ENCODE results near the gene ADARB2. TPM values are rescaled to one million over a fixed set of nuclear protein-coding genes. Genes with fewer than 3 reads are reported as not detected.

The ADARB2 gene
- total and polyA plus RNA-seq, 4 donors, result 0.55 to 0.70 (median 0.59) TPM; not detected in 1

GRCh38 chr10:1205450-1206030, 531.8 kb downstream of the ADARB2 start:
- 88% methylated on average over 27 of the region's 27 CpGs for WGBS
- H3K36me3 ChIP-seq (ENCODE audit: control insufficient read depth in 4 of 4, insufficient read depth in 3 of 4, low read depth in 1 of 4, low read length in 3 of 4), result no peaks in the 10 kb centered on the region
- no peak for TF ChIP-seq NR2F2 (IDR thresholded peaks at IDR 0.05)
- no peak for TF ChIP-seq RXRA (IDR thresholded peaks at IDR 0.05)
- TF ChIP-seq HNF4A (conservative IDR thresholded peaks at IDR 0.05), result no peak
- TF ChIP-seq FOXA1 (IDR thresholded peaks at IDR 0.05), result no peak
- TF ChIP-seq, protein P1, sequence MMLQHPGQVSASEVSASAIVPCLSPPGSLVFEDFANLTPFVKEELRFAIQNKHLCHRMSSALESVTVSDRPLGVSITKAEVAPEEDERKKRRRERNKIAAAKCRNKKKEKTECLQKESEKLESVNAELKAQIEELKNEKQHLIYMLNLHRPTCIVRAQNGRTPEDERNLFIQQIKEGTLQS (IDR thresholded peaks at IDR 0.05), result no peak
- TF ChIP-seq HNF4G (IDR thresholded peaks at IDR 0.05), result no peak
- TF ChIP-seq, protein P2, sequence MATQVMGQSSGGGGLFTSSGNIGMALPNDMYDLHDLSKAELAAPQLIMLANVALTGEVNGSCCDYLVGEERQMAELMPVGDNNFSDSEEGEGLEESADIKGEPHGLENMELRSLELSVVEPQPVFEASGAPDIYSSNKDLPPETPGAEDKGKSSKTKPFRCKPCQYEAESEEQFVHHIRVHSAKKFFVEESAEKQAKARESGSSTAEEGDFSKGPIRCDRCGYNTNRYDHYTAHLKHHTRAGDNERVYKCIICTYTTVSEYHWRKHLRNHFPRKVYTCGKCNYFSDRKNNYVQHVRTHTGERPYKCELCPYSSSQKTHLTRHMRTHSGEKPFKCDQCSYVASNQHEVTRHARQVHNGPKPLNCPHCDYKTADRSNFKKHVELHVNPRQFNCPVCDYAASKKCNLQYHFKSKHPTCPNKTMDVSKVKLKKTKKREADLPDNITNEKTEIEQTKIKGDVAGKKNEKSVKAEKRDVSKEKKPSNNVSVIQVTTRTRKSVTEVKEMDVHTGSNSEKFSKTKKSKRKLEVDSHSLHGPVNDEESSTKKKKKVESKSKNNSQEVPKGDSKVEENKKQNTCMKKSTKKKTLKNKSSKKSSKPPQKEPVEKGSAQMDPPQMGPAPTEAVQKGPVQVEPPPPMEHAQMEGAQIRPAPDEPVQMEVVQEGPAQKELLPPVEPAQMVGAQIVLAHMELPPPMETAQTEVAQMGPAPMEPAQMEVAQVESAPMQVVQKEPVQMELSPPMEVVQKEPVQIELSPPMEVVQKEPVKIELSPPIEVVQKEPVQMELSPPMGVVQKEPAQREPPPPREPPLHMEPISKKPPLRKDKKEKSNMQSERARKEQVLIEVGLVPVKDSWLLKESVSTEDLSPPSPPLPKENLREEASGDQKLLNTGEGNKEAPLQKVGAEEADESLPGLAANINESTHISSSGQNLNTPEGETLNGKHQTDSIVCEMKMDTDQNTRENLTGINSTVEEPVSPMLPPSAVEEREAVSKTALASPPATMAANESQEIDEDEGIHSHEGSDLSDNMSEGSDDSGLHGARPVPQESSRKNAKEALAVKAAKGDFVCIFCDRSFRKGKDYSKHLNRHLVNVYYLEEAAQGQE (IDR thresholded peaks at IDR 0.05), result no peak
- TF ChIP-seq, protein P3, sequence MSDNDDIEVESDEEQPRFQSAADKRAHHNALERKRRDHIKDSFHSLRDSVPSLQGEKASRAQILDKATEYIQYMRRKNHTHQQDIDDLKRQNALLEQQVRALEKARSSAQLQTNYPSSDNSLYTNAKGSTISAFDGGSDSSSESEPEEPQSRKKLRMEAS (IDR thresholded peaks at IDR 0.05), result no peak
- TF ChIP-seq SP1 (IDR thresholded peaks at IDR 0.05), result no peak
- TF ChIP-seq YY1 (IDR thresholded peaks at IDR 0.05), result no peak
- no peak for TF ChIP-seq GABPA (IDR thresholded peaks at IDR 0.05 in 1 of 2, conservative IDR thresholded peaks at IDR 0.05 in 1 of 2)
- no peak for TF ChIP-seq ZBTB33 (IDR thresholded peaks at IDR 0.05)
- no peak for TF ChIP-seq EGR1 (IDR thresholded peaks at IDR 0.05; ENCODE audit: low read depth in 2 of 2)
- TF ChIP-seq FOXA2 (IDR thresholded peaks at IDR 0.05), result no peak
- no peak for TF ChIP-seq CTCF (IDR thresholded peaks at IDR 0.05; ENCODE audit: low read depth, low read length, missing input control)
- TF ChIP-seq TAF1 (conservative IDR thresholded peaks at IDR 0.05), result no peak
- no peak for TF ChIP-seq JUND (IDR thresholded peaks at IDR 0.05)
- no peak overlapping the region for H3K4me3 ChIP-seq (ENCODE audit: low read depth in 1 of 3, low read length in 3 of 3)
- no peaks in the 10 kb centered on the region for H3K4me1 ChIP-seq (ENCODE audit: control insufficient read depth in 4 of 4, insufficient read depth in 4 of 4, low read length in 3 of 4)
- no peak overlapping the region for H3K27ac ChIP-seq (ENCODE audit: low read depth in 1 of 2, low read length in 2 of 2)
- no peaks in the 10 kb centered on the region for H3K9me3 ChIP-seq (ENCODE audit: control insufficient read depth in 4 of 4, low read length in 3 of 4)
- H3K9ac ChIP-seq (ENCODE audit: low read depth in 1 of 2, low read length in 2 of 2), result no peak overlapping the region
- DNase-seq (ENCODE audit: low spot score), result no peak
- H3K27me3 ChIP-seq (ENCODE audit: control insufficient read depth in 4 of 4, insufficient read depth in 4 of 4, low read length in 3 of 4), result peaks cover 0 to 4% (median 0%) of the 10 kb centered on the region in 4 donors
